GM21367 (cell line): ENCODE measurements around the gene GNG8.
"Not testable (repeated sequence)": the region's sequence is repeated elsewhere in the genome, so short reads cannot be mapped to it uniquely, and the experiment has no call there.

Source experiments
- ATAC-seq: cut with Tn5 transposase; IDR thresholded peaks from one replicate; pipeline ENCODE4 v1.9.1; 2021; ENCODE audit not compliant: unreplicated experiment

The GNG8 gene

GRCh38 chr19:46648060-46648960 lies 12.3 kb upstream of the GNG8 start:
- ATAC-seq, result no peak

GRCh38 chr19:46646402-46646801 lies 10.4 kb upstream of the GNG8 start:
- ATAC-seq, result no peak

- no peak for ATAC-seq
Observed at GRCh38 chr19:46644720-46645119, 8.7 kb upstream of the GNG8 start.

- no peak for ATAC-seq
Observed at GRCh38 chr19:46640656-46641055, 4.7 kb upstream of the GNG8 start.

GRCh38 chr19:46639358-46640182 lies 3.6 kb upstream of the GNG8 start:
- ATAC-seq, result no peak

GRCh38 chr19:46637224-46637623 lies 1.2 kb upstream of the GNG8 start:
- ATAC-seq, result no peak

- ATAC-seq, result no peak
Observed at GRCh38 chr19:46634656-46635218, 1.3 kb downstream of the GNG8 start.

GRCh38 chr19:46634045-46634655 lies 1.9 kb downstream of the GNG8 start:
- ATAC-seq, result peak; percentile 44

- no peak for ATAC-seq
Observed at GRCh38 chr19:46633130-46633529, 2.9 kb downstream of the GNG8 start.

GRCh38 chr19:46631481-46631880 lies 4.5 kb downstream of the GNG8 start:
- ATAC-seq, result no peak

GRCh38 chr19:46630586-46631205 lies 5.3 kb downstream of the GNG8 start:
- no peak for ATAC-seq

GRCh38 chr19:46629546-46630025 lies 6.4 kb downstream of the GNG8 start:
- ATAC-seq, result no peak

GRCh38 chr19:46628970-46629369 lies 7.0 kb downstream of the GNG8 start:
- not testable (repeated sequence) for ATAC-seq

- ATAC-seq, result no peak
Observed at GRCh38 chr19:46626446-46626845, 9.6 kb downstream of the GNG8 start.

GRCh38 chr19:46625731-46626130 lies 10.3 kb downstream of the GNG8 start:
- no peak for ATAC-seq

- ATAC-seq, result no peak
Observed at GRCh38 chr19:46624958-46625661, 10.9 kb downstream of the GNG8 start, which contains the start of gene PTGIR. Gene PTGIR (minus strand): TSS chr19:46625089. CDS start chr19:46624225, 864 bp downstream.

GRCh38 chr19:46623915-46624502 lies 12.0 kb downstream of the GNG8 start:
- ATAC-seq, result no peak

GRCh38 chr19:46622118-46622446 lies 13.9 kb downstream of the GNG8 start:
- no peak for ATAC-seq
